Heart left ventricle (tissue), 16 donors: ENCODE measurements around the gene THSD7B. TPM values are rescaled to one million over a fixed set of nuclear protein-coding genes. Genes with fewer than 3 reads are reported as not detected.

Source experiments
- ATAC-seq, 4 donors: fragments of 200-7000 bp; cut with Tn5 transposase; one replicate each; pipeline ENCODE4 v1.9.1; 2020 to 2022; ENCODE audit warnings: moderate library complexity in 4 of 4, mild to moderate bottlenecking in 3 of 4, moderate number of reproducible peaks in 1 of 4
- DNase-seq, 5 donors: peaks; one replicate each; pipeline ENCODE4 v3.0.0-alpha.2; 2020
- H3K27ac ChIP-seq, 12 donors: fragments of 200-600 bp; sonication (generic) in 4 of 12; one replicate each; pipeline versions ENCODE4 v1.5.0 to v1.8.0; 2016 to 2022; ENCODE audit warnings: mild to moderate bottlenecking in 2 of 12
- H3K27me3 ChIP-seq, 9 donors: fragments of 200-600 bp; sonication (generic) in 2 of 9; one replicate each; pipeline versions ENCODE4 v1.5.1 to v1.8.0; 2016 to 2022; ENCODE audit warnings: mild to moderate bottlenecking in 3 of 9
- H3K36me3 ChIP-seq, 9 donors: fragments of 200-600 bp; sonication (generic) in 2 of 9; one replicate each; pipeline versions ENCODE4 v1.5.0 to v1.8.0; 2018 to 2022; ENCODE audit warnings: mild to moderate bottlenecking in 2 of 9
- H3K4me1 ChIP-seq, 12 donors: fragments of 200-600 bp; sonication (generic) in 4 of 12; one replicate each; pipeline versions ENCODE4 v1.5.0 to v1.8.0; 2016 to 2022; ENCODE audit warnings: mild to moderate bottlenecking in 3 of 12
- H3K4me3 ChIP-seq, 12 donors: fragments of 200-600 bp; sonication (generic) in 4 of 12; one replicate each; pipeline versions ENCODE4 v1.5.0 to v1.8.0; 2017 to 2022; ENCODE audit warnings: mild to moderate bottlenecking in 9 of 12, moderate library complexity in 4 of 12
- H3K9me3 ChIP-seq, 12 donors: fragments of 200-600 bp; sonication (generic) in 4 of 12; one replicate each; pipeline versions ENCODE4 v1.5.0 to v1.8.0; 2016 to 2022; ENCODE audit warnings: mild to moderate bottlenecking in 1 of 12
- CTCF ChIP-seq, 12 donors: fragments of 200-600 bp; sonication (generic) in 4 of 12; IDR thresholded peaks; one replicate each; pipeline versions ENCODE4 v1.5.0 to v1.8.0; 2018 to 2022; ENCODE audit warnings: antibody characterized with exemption in 12 of 12, mild to moderate bottlenecking in 5 of 12
- POLR2A ChIP-seq, 2 donors: fragments of 450-650 bp; IDR thresholded peaks; one replicate each; pipeline ENCODE4 v1.6.1; 2017; ENCODE audit warnings: antibody characterized with exemption in 2 of 2, mild to moderate bottlenecking in 2 of 2, moderate library complexity in 2 of 2
- WGBS, 4 donors: extraction: QIAGEN DNeasy Blood & Tissue Kit in 2 of 4; methylation state at CpG; one replicate each; pipeline versions ENCODE4 v1.1.5 to v1.1.7; 2013 to 2018; 5-methylcytosine and 5-hydroxymethylcytosine counted together
- intact Hi-C, 10 donors: fragments of 100-400 bp; cut with DNase I; formaldehyde crosslinking; loops; one replicate each; pipeline versions ENCODE4 v1.11.1 to v1.14.2; 2022
- polyA plus RNA-seq, 2 donors: library from polyadenylated mRNA; stranded (reverse); fragments of 200-250 nt; gene quantifications; one replicate each; pipeline ENCODE4 v1.2.3, GENCODE V29; 2013
- total RNA-seq, 9 donors: library from RNA; depleted of rRNA in 2 of 9; stranded (reverse); fragments of >200 nt in 2 of 9; fragmentation: NEBNext Ultra II Directional in 3 of 9; extraction: Animal tissue kit (Norgen Biotek cat#: 25700) in 3 of 9; gene quantifications; one replicate each; pipeline versions ENCODE4 v1.1.0 to v1.2.4, GENCODE V29; 2016 to 2023
- donor health status: ischemic (EF 13 %, LVEDD 7.1; RV severe dilation, severe dysfunction).
- donor health status: healthy with polysubstance abuse.
- donor health status: DM: no; HTN: yes; CAD: no.
- donor health status: DM: no; HTN: no; CAD: no.
- donor health status: ischemic (EF 25% LVEDD 6.9; RV normal size, moderate dysfunction).
- donor health status: ischemic (EF 25% LVEDD 5.7; RV mildly dilated, moderate dysfunction).
- donor health status: healthy.
- donor health status: DM: yes; HTN: yes; CAD: no.
- donor health status: ischemic (EF 35%, LVEDD 5.7; RV mildly dilated, moderate dysfunction).
- donor health status: nonischemic (EF 11% LVEDD 7.7; RV severe dilation, severe dysfunction).
- donor health status: DM: yes; HTN: yes; CAD: no.
- donor health status: PGD.
- donor health status: ischemic (EF 29% LVEDD 5.4; RV normal size, mild dysfunction).
- donor health status: nonischemic (EF 23%, LVEDD 6.1; RV moderate dilation, normal function).

THSD7B gene
- total and polyA plus RNA-seq, 11 donors, result 0.04 to 0.43 (median 0.17) TPM

- DNase-seq, result no peak
- intact Hi-C loops, result no loop called here
- Histone ChIP-seq H3K27me3 (no peaks in the 10 kb centered on the region), H3K4me3 (no peak overlapping the region), H3K9me3 (peaks cover 0 to 8% (median 0%) of the 10 kb centered on the region in 12 donors), H3K4me1 (no peaks in the 10 kb centered on the region), H3K27ac (no peak overlapping the region), H3K36me3 (no peaks in the 10 kb centered on the region)
- WGBS, 4 donors, result 58 to 81% (median 65%) methylated on average over 3 of the region's 3 CpGs
- no peak for ATAC-seq
- TF ChIP-seq CTCF (IDR thresholded peaks at IDR 0.05), result no peak
- TF ChIP-seq POLR2A (IDR thresholded peaks at IDR 0.05), result no peak
These were observed 416.7 kb downstream of the THSD7B start for GRCh38 chr2:137182071-137182470.

- Histone ChIP-seq H3K4me1 (no peaks in the 10 kb centered on the region), H3K27ac (no peak overlapping the region), H3K27me3 (no peaks in the 10 kb centered on the region), H3K36me3 (no peaks in the 10 kb centered on the region), H3K4me3 (no peak overlapping the region), H3K9me3 (peaks cover 0 to 8% (median 0%) of the 10 kb centered on the region in 12 donors)
- ATAC-seq (no peak), DNase-seq (no peak)
- WGBS, 4 donors, result 82 to 89% (median 87%) methylated on average over 3 of the region's 3 CpGs
- TF ChIP-seq CTCF (IDR thresholded peaks at IDR 0.05), result no peak
- TF ChIP-seq POLR2A (IDR thresholded peaks at IDR 0.05), result no peak
- intact Hi-C loops, result no loop called here
These were observed 418.0 kb downstream of the THSD7B start for GRCh38 chr2:137183206-137183898.

- H3K27ac ChIP-seq, result no peak overlapping the region
- H3K4me1 ChIP-seq, result peaks cover 0 to 2% (median 0%) of the 10 kb centered on the region in 12 donors
- intact Hi-C loops, result no loop called here
- H3K36me3 ChIP-seq, result no peaks in the 10 kb centered on the region
- no peaks in the 10 kb centered on the region for H3K27me3 ChIP-seq
- H3K4me3 ChIP-seq, result no peak overlapping the region
- 84 to 89% (median 88%) methylated on average over 3 of the region's 3 CpGs for WGBS, 4 donors
- no peak for DNase-seq
- H3K9me3 ChIP-seq, result peaks cover 0 to 8% (median 0%) of the 10 kb centered on the region in 12 donors
- TF ChIP-seq CTCF (IDR thresholded peaks at IDR 0.05) (no peak), POLR2A (IDR thresholded peaks at IDR 0.05) (no peak)
- ATAC-seq, result no peak
These were observed 420.2 kb downstream of the THSD7B start for GRCh38 chr2:137185378-137186078.

- no peaks in the 10 kb centered on the region for H3K27me3 ChIP-seq
- H3K4me3 ChIP-seq, result no peak overlapping the region
- no peak for DNase-seq
- no peak overlapping the region for H3K27ac ChIP-seq
- peaks cover 0 to 4% (median 0%) of the 10 kb centered on the region in 12 donors for H3K4me1 ChIP-seq
- intact Hi-C loops, result no loop called here
- no peaks in the 10 kb centered on the region for H3K36me3 ChIP-seq
- peaks cover 0 to 8% (median 0%) of the 10 kb centered on the region in 12 donors for H3K9me3 ChIP-seq
- ATAC-seq, result no peak
- TF ChIP-seq CTCF (IDR thresholded peaks at IDR 0.05) (no peak), POLR2A (IDR thresholded peaks at IDR 0.05) (no peak)
- WGBS, 4 donors, result 70 to 84% (median 76%) methylated on average over 2 of the region's 2 CpGs
These were observed 421.9 kb downstream of the THSD7B start for GRCh38 chr2:137187216-137187615.
